Ramos (cell line): Measurements from ENCODE around the gene KLK15.

Experiments used
- in situ Hi-C: fragments of 300-500 bp; cut with MboI; formaldehyde crosslinking; loops from one replicate; pipeline ENCODE4 v1.14.3; 2022; ENCODE audit warnings: low sequenced_read_pairs; ENCODE audit not compliant: unreplicated experiment

KLK15 gene

DNA sequence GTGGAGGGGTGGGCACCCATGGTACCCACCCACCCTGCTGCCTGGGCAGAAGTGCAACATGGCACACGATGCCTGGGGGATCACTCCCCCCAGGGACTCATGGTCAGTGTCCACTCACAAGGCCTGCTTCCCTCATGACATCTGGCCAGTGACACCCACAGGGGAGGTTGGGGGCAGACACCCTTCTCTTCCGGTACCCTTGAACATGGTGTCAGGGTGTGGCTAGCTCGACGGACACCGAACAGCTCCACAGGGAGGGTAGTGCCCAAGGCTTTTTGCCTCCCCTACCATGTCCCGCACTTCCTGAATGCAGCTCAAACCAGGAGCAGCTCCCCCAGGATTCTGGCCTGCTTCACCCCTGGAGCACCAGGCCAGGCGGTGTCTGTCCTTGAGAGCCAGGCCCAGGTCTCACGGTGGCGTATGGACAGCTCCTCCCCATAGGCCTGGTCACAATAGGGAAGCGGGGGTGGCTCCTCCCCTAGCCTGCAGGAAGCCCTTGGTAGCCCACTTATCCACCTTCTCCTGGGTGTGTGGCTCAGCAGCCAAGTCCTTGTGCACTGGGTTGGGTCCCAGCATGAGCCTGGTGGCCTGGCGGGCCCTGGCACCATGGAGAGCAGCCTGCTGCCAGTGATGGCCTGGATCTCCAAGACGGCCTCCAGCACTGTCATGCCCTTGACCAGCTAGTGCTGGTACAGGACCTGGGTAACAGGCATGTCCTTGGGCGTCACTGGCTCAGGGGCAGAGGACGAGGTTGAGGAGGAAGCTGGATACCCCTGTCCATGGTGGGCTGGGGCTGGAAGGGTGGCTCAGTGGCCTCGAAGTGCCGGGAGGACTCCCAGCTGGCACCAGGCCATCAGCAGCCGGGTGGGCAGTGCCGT lies 35.4 kb downstream of the KLK15 start:
- in situ Hi-C loops, result loop anchor here (25.0 kb wide), 1 partner anchor 536 kb away; no protein-coding TSS in a partner anchor

GRCh38 chr19:50797429-50797780 lies 36.0 kb downstream of the KLK15 start:
- in situ Hi-C loops, result loop anchor here (25.0 kb wide), 1 partner anchor 535 kb away; no protein-coding TSS in a partner anchor

GRCh38 chr19:50796634-50797428 lies 36.5 kb downstream of the KLK15 start:
- in situ Hi-C loops, result loop anchor here (25.0 kb wide), 1 partner anchor 535 kb away; no protein-coding TSS in a partner anchor

- in situ Hi-C loops, result loop anchor here (25.0 kb wide), 1 partner anchor 534 kb away; no protein-coding TSS in a partner anchor
Observed at GRCh38 chr19:50796128-50796633, 37.2 kb downstream of the KLK15 start.

DNA sequence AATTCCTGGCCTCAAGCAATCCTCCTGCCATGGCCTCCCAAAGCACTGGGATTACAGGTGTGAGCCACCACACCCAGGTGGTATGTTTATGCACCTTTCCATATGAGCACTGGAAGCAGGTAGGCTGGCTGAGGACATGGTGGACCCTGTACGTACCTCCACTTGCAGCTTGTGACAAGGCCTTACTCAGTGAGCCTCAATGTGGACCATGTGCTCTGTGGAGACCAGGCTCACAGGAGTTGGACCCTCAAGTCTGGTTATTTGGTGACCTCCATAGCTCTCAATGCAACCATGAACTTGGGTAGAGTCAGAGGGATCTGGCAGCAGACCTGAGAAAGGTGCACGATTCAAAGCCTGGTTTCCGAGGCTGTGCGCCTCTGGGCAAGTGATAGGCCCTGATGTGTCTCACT lies 37.7 kb downstream of the KLK15 start:
- in situ Hi-C loops, result loop anchor here (25.0 kb wide), 1 partner anchor 533 kb away; no protein-coding TSS in a partner anchor

GRCh38 chr19:50794876-50795663 lies 38.3 kb downstream of the KLK15 start:
- in situ Hi-C loops, result loop anchor here (25.0 kb wide), 1 partner anchor 533 kb away; no protein-coding TSS in a partner anchor

DNA sequence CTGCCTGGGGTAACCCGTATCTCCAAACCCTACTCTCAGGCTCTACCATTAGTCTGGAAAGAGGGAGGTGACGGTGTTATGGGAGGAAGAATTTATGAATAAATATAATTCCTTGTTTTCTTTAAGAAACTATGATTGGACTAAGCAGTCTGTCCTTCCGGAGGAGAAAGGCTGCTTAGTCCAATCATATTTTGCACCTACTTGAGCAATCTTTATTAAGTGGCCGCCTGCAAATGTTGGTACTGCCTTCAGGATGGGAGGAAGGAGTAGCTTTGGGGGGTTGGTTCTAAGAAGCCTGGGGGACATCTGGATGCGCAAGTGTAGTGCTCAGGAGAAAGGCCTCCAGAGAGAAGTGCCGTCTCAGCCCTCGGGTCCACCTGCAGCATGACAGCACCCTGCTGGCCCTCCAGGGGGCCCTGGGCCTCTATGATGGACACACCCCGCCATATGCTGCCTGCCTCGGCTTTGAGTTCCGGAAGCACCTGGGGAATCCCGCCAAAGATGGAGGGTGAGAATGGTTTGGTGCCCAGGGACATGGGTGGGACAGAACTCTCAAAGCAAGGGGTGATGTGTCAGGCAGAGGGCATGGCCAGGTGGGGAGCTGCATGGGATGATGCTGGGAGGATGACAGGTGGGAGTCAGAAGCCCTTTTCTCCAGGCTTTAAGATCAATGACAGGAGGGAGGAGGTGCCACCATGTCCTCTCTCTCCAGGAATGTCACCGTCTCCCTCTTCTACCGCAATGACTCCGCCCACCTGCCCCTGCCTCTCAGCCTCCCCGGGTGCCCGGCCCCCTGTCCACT lies 39.1 kb downstream of the KLK15 start:
- in situ Hi-C loops, result loop anchor here (25.0 kb wide), 1 partner anchor 532 kb away; no protein-coding TSS in a partner anchor

GRCh38 chr19:50793558-50794065 lies 39.8 kb downstream of the KLK15 start:
- in situ Hi-C loops, result loop anchor here (25.0 kb wide), 1 partner anchor 531 kb away; no protein-coding TSS in a partner anchor

- in situ Hi-C loops, result loop anchor here (25.0 kb wide), 1 partner anchor 530 kb away; no protein-coding TSS in a partner anchor
Observed at GRCh38 chr19:50792272-50793250, 40.8 kb downstream of the KLK15 start.

DNA sequence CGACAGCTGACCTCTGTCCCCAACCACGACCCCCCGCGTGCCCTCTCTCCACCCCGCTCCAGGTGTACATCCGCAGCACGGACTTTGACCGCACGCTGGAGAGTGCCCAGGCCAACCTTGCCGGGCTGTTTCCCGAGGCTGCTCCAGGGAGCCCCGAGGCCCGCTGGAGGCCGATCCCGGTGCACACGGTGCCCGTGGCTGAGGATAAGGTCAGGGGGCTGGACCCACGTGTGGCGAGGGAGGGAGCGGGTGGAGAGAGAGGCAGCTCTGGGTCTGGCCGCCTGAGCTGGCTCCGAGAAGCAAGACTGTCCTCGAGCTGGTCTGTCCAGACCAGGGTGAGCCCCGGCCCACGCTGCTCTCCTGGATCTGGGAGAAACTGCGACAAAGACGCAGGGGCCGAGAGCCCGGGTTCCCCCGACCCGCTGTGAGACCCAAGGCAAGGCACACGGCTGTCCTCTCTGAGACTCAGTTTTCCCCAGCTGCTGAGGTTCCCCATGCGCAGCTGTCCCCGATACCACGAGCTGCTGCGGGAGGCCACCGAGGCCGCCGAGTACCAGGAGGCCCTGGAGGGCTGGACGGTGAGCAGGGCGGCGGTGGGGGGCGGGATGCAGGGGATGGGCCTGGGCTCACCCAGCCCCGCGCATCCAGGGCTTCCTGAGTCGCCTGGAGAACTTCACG lies 41.6 kb downstream of the KLK15 start:
- in situ Hi-C loops, result loop anchor here (25.0 kb wide), 1 partner anchor 529 kb away; no protein-coding TSS in a partner anchor

DNA sequence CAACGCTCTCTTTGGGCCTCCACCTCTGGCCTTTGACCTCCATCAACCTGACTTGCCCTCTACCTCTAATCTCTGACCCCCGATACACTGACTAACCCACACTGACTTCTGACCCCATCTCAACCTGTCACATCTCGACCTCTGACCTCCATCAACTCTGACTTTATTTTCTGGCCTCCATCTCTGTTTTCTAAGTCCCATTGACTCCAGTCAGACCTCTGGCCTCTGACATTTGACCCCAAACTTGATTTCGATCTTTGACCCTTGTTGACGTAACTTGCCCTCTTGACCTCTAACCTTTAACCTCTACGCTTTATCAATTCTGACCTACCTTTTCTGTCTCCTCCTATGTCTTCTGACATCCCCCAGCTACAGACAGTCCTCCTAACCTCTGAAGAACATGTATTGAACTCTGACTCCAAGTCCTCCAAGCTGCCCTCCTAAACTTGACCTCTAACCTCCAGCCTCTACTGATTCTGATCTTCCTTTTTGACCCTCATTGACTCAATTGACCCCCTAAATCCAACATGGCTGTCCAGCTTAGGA lies 42.4 kb downstream of the KLK15 start:
- in situ Hi-C loops, result loop anchor here (25.0 kb wide), 1 partner anchor 529 kb away; no protein-coding TSS in a partner anchor

GRCh38 chr19:50790396-50790795 lies 43.0 kb downstream of the KLK15 start, which contains the start of gene ACP4:
ACP4 (plus strand) TSS chr19:50790415; CDS start chr19:50790415, 0 bp downstream.
- in situ Hi-C loops, result loop anchor here (25.0 kb wide), 1 partner anchor 528 kb away; no protein-coding TSS in a partner anchor

DNA sequence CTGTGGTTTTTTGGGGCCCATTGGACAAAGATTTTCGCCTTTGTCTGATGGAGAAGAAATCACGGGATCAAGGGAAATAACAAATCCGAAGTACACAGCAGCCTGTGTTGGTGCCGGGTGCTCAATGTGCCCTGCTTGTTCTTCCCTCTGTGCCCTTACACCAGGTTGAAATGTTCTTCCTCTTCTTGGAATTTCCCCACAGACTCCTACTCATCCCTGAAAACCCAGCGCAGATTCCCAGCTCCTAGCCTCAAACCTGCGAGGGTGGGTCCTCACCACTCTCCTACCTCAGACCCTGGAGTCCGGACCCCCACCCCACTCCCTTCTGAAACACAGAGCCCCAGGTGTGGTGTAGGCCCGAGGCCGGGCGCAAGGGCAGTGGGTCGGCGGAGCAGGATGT lies 48.0 kb downstream of the KLK15 start:
- in situ Hi-C loops, result loop anchor here (10.0 to 25.0 kb wide), 2 partner anchors 431 to 523 kb away; no protein-coding TSS in a partner anchor

DNA sequence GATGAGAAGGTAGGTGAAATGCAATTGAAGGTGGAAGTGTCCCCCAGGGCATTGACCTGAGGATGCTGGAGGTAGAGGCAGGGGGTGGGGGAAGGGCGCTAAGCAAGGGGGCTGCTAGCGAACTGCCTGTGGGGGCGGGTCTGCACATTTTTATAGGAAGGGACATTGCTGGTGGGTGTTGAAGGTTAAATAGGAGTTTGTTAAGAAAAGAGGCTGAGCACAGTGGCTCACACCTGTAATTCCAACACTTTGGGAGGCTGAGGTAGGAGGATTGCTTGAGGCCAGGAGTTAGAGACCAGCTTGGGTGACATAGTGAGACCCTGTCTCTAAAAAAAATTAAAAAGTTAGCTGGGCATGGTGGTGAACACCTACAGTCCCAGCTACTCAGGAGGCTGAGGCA lies 48.7 kb downstream of the KLK15 start:
- in situ Hi-C loops, result loop anchor here (5.0 to 25.0 kb wide), 3 partner anchors 247 to 522 kb away; no protein-coding TSS in a partner anchor

DNA sequence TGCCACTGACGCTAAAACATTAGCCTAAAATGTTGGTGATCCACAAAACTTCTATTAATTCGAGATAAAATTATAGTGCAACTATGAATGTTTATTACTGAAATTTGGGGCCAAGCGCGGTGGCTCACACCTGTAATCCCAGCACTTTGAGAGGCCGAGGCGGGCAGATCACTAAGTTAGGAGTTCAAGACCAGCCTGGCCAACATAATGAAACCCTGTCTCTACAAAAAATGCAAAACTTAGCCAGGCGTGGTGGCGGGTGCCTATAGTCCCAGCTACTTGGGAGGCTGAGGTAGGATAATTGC lies 49.6 kb downstream of the KLK15 start:
- in situ Hi-C loops, result loop anchor here (5.0 to 25.0 kb wide), 3 partner anchors 246 to 521 kb away; no protein-coding TSS in a partner anchor

DNA sequence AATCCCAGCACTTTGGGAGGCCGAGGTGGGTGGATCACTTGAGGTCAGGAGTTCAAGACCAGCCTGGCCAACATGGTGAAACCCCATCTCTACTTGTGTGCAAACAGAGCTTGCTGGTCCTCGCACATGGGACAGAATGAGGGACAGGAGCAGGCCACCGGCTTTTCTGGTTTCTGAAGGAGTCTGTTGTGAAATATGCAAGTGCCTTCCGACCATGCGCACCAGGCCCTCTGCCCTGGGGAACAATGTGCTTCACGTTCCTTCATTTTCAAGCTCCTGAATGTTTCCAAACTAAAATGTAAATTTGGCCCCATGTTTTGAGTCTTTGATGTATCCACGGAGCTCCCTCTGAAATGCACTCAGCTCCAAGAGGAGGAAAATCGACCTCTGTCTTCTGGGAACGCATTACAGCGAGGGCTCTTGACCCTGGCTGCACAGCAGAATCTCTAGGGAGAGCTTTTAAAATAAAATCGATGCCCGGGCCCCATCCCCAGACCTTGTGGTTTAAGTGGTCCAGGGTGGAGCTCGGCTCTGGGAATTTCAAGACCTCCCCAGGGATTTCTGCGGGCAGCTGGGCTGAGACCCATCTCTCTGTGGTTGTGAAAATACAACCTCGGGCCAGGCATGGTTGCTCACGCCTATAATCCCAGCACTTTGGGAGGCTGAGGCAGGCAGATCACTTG lies 52.5 kb downstream of the KLK15 start:
- in situ Hi-C loops, result loop anchor here (5.0 to 25.0 kb wide), 3 partner anchors 244 to 519 kb away; no protein-coding TSS in a partner anchor
